ENCODE results near the gene KIRREL3. TPM values are rescaled to one million over a fixed set of nuclear protein-coding genes. Genes with fewer than 3 reads are reported as not detected.

KIRREL3 gene
- total and polyA plus RNA-seq, 2 experiments from 2014 or later = 16.1 to 35.6 TPM

GRCh38 chr11:126599217-126599897 is 401.2 kb downstream of the KIRREL3 start:
- Histone ChIP-seq H3K79me2 (ENCODE audit: insufficient read depth) (no peaks in the 10 kb centered on the region), H3K36me3 (ENCODE audit: low read depth) (no peaks in the 10 kb centered on the region), H3K4me3 (no peak overlapping the region), H3K4me2 (ENCODE audit: unreplicated experiment) (no peak overlapping the region), H3F3A (ENCODE audit: insufficient read depth) (no peaks in the 10 kb centered on the region), H3K4me1 (ENCODE audit: insufficient read depth) (no peaks in the 10 kb centered on the region), H3K9ac (no peak overlapping the region), H3K9me2 (ENCODE audit: insufficient read depth) (no peaks in the 10 kb centered on the region), H3K27ac (no peak overlapping the region), H3K27me3 (replicated peaks; ENCODE audit: insufficient read depth) (no peaks in the 10 kb centered on the region), H2AFZ (no peak overlapping the region), H3K9me3 (ENCODE audit: low read depth) (no peaks in the 10 kb centered on the region), H4K20me1 (ENCODE audit: insufficient read depth) (no peaks in the 10 kb centered on the region)
- TF ChIP-seq EZH2phosphoT487 (IDR thresholded peaks at IDR 0.05; ENCODE audit: insufficient read depth, low read depth) = no peak
- no peak for TF ChIP-seq EZH2 (IDR thresholded peaks at IDR 0.05; ENCODE audit: insufficient read depth, poor library complexity, severe bottlenecking)
- in situ Hi-C loops (cut with MboI) = no loop called here
- no peak for DNase-seq
- WGBS, 2 experiments (ENCODE audit: low coverage in 1 of 2, low lambda C conversion rate in 2 of 2, missing lambda C conversion rate in 2 of 2) = 87 to 88% methylated on average over 7 of the region's 7 CpGs

- Histone ChIP-seq H3K27me3 (replicated peaks; ENCODE audit: insufficient read depth) (no peaks in the 10 kb centered on the region), H3K9me2 (ENCODE audit: insufficient read depth) (no peaks in the 10 kb centered on the region), H3K9ac (no peak overlapping the region), H3F3A (ENCODE audit: insufficient read depth) (no peaks in the 10 kb centered on the region), H3K4me2 (ENCODE audit: unreplicated experiment) (no peak overlapping the region), H3K9me3 (ENCODE audit: low read depth) (no peaks in the 10 kb centered on the region), H3K4me1 (ENCODE audit: insufficient read depth) (no peaks in the 10 kb centered on the region), H2AFZ (no peak overlapping the region), H3K36me3 (ENCODE audit: low read depth) (no peaks in the 10 kb centered on the region), H3K27ac (no peak overlapping the region), H3K4me3 (no peak overlapping the region), H4K20me1 (ENCODE audit: insufficient read depth) (no peaks in the 10 kb centered on the region), H3K79me2 (ENCODE audit: insufficient read depth) (no peaks in the 10 kb centered on the region)
- TF ChIP-seq EZH2 (IDR thresholded peaks at IDR 0.05; ENCODE audit: insufficient read depth, poor library complexity, severe bottlenecking) (no peak), EZH2phosphoT487 (IDR thresholded peaks at IDR 0.05; ENCODE audit: insufficient read depth, low read depth) (no peak)
- WGBS, 2 experiments (ENCODE audit: low coverage in 1 of 2, low lambda C conversion rate in 2 of 2, missing lambda C conversion rate in 2 of 2) = 73 to 75% methylated on average over 5 of the region's 5 CpGs
- DNase-seq = no peak
- in situ Hi-C loops (cut with MboI) = no loop called here
These were observed 402.0 kb downstream of the KIRREL3 start for GRCh38 chr11:126598344-126599216.

- no peaks in the 10 kb centered on the region for H3K9me2 ChIP-seq (ENCODE audit: insufficient read depth)
- H3K9me3 ChIP-seq (ENCODE audit: low read depth) = no peaks in the 10 kb centered on the region
- H3K79me2 ChIP-seq (ENCODE audit: insufficient read depth) = no peaks in the 10 kb centered on the region
- H3K4me2 ChIP-seq (ENCODE audit: unreplicated experiment) = no peak overlapping the region
- in situ Hi-C loops (cut with MboI) = no loop called here
- 70 to 72% methylated on average over 10 of the region's 10 CpGs for WGBS, 2 experiments (ENCODE audit: low coverage in 1 of 2, low lambda C conversion rate in 2 of 2, missing lambda C conversion rate in 2 of 2)
- no peak overlapping the region for H3K27ac ChIP-seq
- TF ChIP-seq EZH2phosphoT487 (IDR thresholded peaks at IDR 0.05; ENCODE audit: insufficient read depth, low read depth) (no peak), EZH2 (IDR thresholded peaks at IDR 0.05; ENCODE audit: insufficient read depth, poor library complexity, severe bottlenecking) (no peak)
- H3K9ac ChIP-seq = no peak overlapping the region
- no peak for DNase-seq
- H3K4me1 ChIP-seq (ENCODE audit: insufficient read depth) = no peaks in the 10 kb centered on the region
- no peaks in the 10 kb centered on the region for H3K27me3 ChIP-seq (replicated peaks; ENCODE audit: insufficient read depth)
- no peak overlapping the region for H2AFZ ChIP-seq
- no peaks in the 10 kb centered on the region for H3K36me3 ChIP-seq (ENCODE audit: low read depth)
- no peak overlapping the region for H3K4me3 ChIP-seq
- no peaks in the 10 kb centered on the region for H4K20me1 ChIP-seq (ENCODE audit: insufficient read depth)
- H3F3A ChIP-seq (ENCODE audit: insufficient read depth) = no peaks in the 10 kb centered on the region
These were observed 403.5 kb downstream of the KIRREL3 start for GRCh38 chr11:126597041-126597440.

GRCh38 chr11:126596474-126596873 is 404.1 kb downstream of the KIRREL3 start:
- in situ Hi-C loops (cut with MboI) = no loop called here
- no peak overlapping the region for H3K4me3 ChIP-seq
- no peak overlapping the region for H3K9ac ChIP-seq
- no peak overlapping the region for H3K4me2 ChIP-seq (ENCODE audit: unreplicated experiment)
- 94% methylated on average over 3 of the region's 3 CpGs for WGBS, 2 experiments (ENCODE audit: low coverage in 1 of 2, low lambda C conversion rate in 2 of 2, missing lambda C conversion rate in 2 of 2)
- H3F3A ChIP-seq (ENCODE audit: insufficient read depth) = no peaks in the 10 kb centered on the region
- TF ChIP-seq EZH2phosphoT487 (IDR thresholded peaks at IDR 0.05; ENCODE audit: insufficient read depth, low read depth) (no peak), EZH2 (IDR thresholded peaks at IDR 0.05; ENCODE audit: insufficient read depth, poor library complexity, severe bottlenecking) (no peak)
- H3K9me2 ChIP-seq (ENCODE audit: insufficient read depth) = no peaks in the 10 kb centered on the region
- H4K20me1 ChIP-seq (ENCODE audit: insufficient read depth) = no peaks in the 10 kb centered on the region
- H2AFZ ChIP-seq = no peak overlapping the region
- no peaks in the 10 kb centered on the region for H3K79me2 ChIP-seq (ENCODE audit: insufficient read depth)
- no peaks in the 10 kb centered on the region for H3K4me1 ChIP-seq (ENCODE audit: insufficient read depth)
- no peak overlapping the region for H3K27ac ChIP-seq
- no peaks in the 10 kb centered on the region for H3K27me3 ChIP-seq (replicated peaks; ENCODE audit: insufficient read depth)
- no peaks in the 10 kb centered on the region for H3K9me3 ChIP-seq (ENCODE audit: low read depth)
- H3K36me3 ChIP-seq (ENCODE audit: low read depth) = no peaks in the 10 kb centered on the region
- DNase-seq = no peak
